HL-60 (cell line): ENCODE measurements around the gene LHX4.
"Not testable (repeated sequence)": the region's sequence is repeated elsewhere in the genome, so short reads cannot be mapped to it uniquely, and the experiment has no call there.

Experiments
- DNase-seq, 2 experiments: peaks; one replicate each; pipeline ENCODE4 v3.0.0-alpha.2; 2010 to 2020; ENCODE audit warnings: low read depth in 1 of 2, low spot score in 1 of 2
- H3K27ac ChIP-seq: fragments of 250-450 bp; sonication (Bioruptor Pico); replicated peaks from 2 replicates; pipeline ENCODE4 v1.5.1; 2020; ENCODE audit warnings: mild to moderate bottlenecking, moderate library complexity
- H3K27me3 ChIP-seq: fragments of 250-450 bp; sonication (Bioruptor Pico); 2 replicates; pipeline ENCODE4 v1.5.1; 2021; ENCODE audit warnings: mild to moderate bottlenecking, moderate library complexity; ENCODE audit not compliant: insufficient read depth, poor library complexity, severe bottlenecking
- H3K4me3 ChIP-seq: replicated peaks from 2 replicates; pipeline ENCODE4 v1.5.1; 2011; ENCODE audit warnings: mild to moderate bottlenecking, control low read depth, low read length; ENCODE audit not compliant: insufficient read depth
- CTCF ChIP-seq: IDR thresholded peaks from one replicate; pipeline ENCODE4 v1.5.1; 2011; ENCODE audit warnings: low read length, control low read depth, inconsistent platforms; ENCODE audit not compliant: insufficient read depth
- GABPA ChIP-seq: IDR thresholded peaks from 2 replicates; pipeline ENCODE4 v1.6.1; 2012; ENCODE audit warnings: low read depth
- POLR2AphosphoS5 ChIP-seq: IDR thresholded peaks from 2 replicates; pipeline ENCODE4 v1.6.1; 2012; ENCODE audit warnings: low read depth
- REST ChIP-seq: IDR thresholded peaks from 2 replicates; pipeline ENCODE4 v1.6.1; 2012; ENCODE audit warnings: low read depth; ENCODE audit not compliant: insufficient replicate concordance
- SPI1 ChIP-seq: IDR thresholded peaks from 2 replicates; pipeline ENCODE4 v1.6.1; 2012; ENCODE audit warnings: low read depth, mild to moderate bottlenecking, borderline replicate concordance

LHX4 gene

GRCh38 chr1:180199018-180199417 is 31.0 kb upstream of the LHX4 start:
- H3K27me3 ChIP-seq, result no peaks in the 10 kb centered on the region
- no peak overlapping the region for H3K4me3 ChIP-seq

GRCh38 chr1:180201451-180202200 is 28.4 kb upstream of the LHX4 start:
- Histone ChIP-seq H3K27me3 (no peaks in the 10 kb centered on the region), H3K4me3 (no peak overlapping the region), H3K27ac (no peak overlapping the region)
- no peak for DNase-seq
- TF ChIP-seq CTCF, result no peak
- no peak for TF ChIP-seq REST
- TF ChIP-seq SPI1, result no peak
- TF ChIP-seq GABPA, result no peak
- TF ChIP-seq POLR2AphosphoS5, result no peak

More at GRCh38 chr1:180199018-180199417, 31.0 kb upstream of the LHX4 start:
- no peak for TF ChIP-seq SPI1
- TF ChIP-seq REST, result no peak
- no peak for TF ChIP-seq POLR2AphosphoS5
- TF ChIP-seq GABPA, result no peak
- TF ChIP-seq CTCF, result no peak
- no peak for DNase-seq
- H3K27ac ChIP-seq, result no peak overlapping the region

- not testable (repeated sequence) for H3K27ac ChIP-seq, H3K27me3 ChIP-seq, DNase-seq, H3K4me3 ChIP-seq
Observed at GRCh38 chr1:180202588-180202987, 27.5 kb upstream of the LHX4 start.

- TF ChIP-seq POLR2AphosphoS5 (no peak), REST (no peak)
- no peak for DNase-seq
- no peaks in the 10 kb centered on the region for H3K27me3 ChIP-seq
- no peak overlapping the region for H3K27ac ChIP-seq
- no peak overlapping the region for H3K4me3 ChIP-seq
Observed at GRCh38 chr1:180204231-180204630, 25.8 kb upstream of the LHX4 start.
